HUES6 (cell line): ENCODE results near the gene GUCY1A1.

Source experiments
- H3K27ac ChIP-seq: 2 replicates; pipeline ENCODE4 v1.7.0; 2013; ENCODE audit warnings: low read depth, mild to moderate bottlenecking, low read length, inconsistent platforms
- H3K27me3 ChIP-seq: 2 replicates; pipeline ENCODE4 v1.6.1; 2013; ENCODE audit warnings: low read length; ENCODE audit not compliant: control insufficient read depth, insufficient read depth
- H3K36me3 ChIP-seq: 2 replicates; pipeline ENCODE4 v1.6.1; 2013; ENCODE audit warnings: low read length; ENCODE audit not compliant: control insufficient read depth, insufficient read depth
- H3K4me1 ChIP-seq: 2 replicates; pipeline ENCODE4 v1.6.1; 2013; ENCODE audit warnings: low read length; ENCODE audit not compliant: control insufficient read depth, insufficient read depth
- H3K4me3 ChIP-seq: 2 replicates; pipeline ENCODE4 v1.5.1; 2013; ENCODE audit warnings: low read depth, low read length
- H3K9ac ChIP-seq: one replicate; pipeline ENCODE4 v1.6.1; 2013; ENCODE audit warnings: mild to moderate bottlenecking, low read length
- H3K9me3 ChIP-seq: 2 replicates; pipeline ENCODE4 v1.6.1; 2013; ENCODE audit warnings: low read depth, low read length; ENCODE audit not compliant: control insufficient read depth, insufficient read depth

The GUCY1A1 gene

GRCh38 chr4:155694100-155694785 is 27.6 kb downstream of the GUCY1A1 start:
- H3K36me3 ChIP-seq, result no peaks in the 10 kb centered on the region
- no peak overlapping the region for H3K27ac ChIP-seq
- no peaks in the 10 kb centered on the region for H3K4me1 ChIP-seq

GRCh38 chr4:155696226-155696625 is 29.6 kb downstream of the GUCY1A1 start:
- no peaks in the 10 kb centered on the region for H3K36me3 ChIP-seq
- no peaks in the 10 kb centered on the region for H3K9me3 ChIP-seq

More at GRCh38 chr4:155694100-155694785, 27.6 kb downstream of the GUCY1A1 start:
- Histone ChIP-seq H3K9me3 (no peaks in the 10 kb centered on the region), H3K27me3 (peaks cover 2% of the 10 kb centered on the region; the same call in 1 of the 2 replicates), H3K4me3 (no peak overlapping the region), H3K9ac (no peak overlapping the region)

GRCh38 chr4:155696726-155697125 is 30.1 kb downstream of the GUCY1A1 start:
- no peaks in the 10 kb centered on the region for H3K36me3 ChIP-seq
- no peaks in the 10 kb centered on the region for H3K9me3 ChIP-seq
- no peak overlapping the region for H3K9ac ChIP-seq
- H3K27ac ChIP-seq, result no peak overlapping the region
- H3K27me3 ChIP-seq, result peaks cover 2% of the 10 kb centered on the region; the same call in 1 of the 2 replicates
- no peak overlapping the region for H3K4me3 ChIP-seq
- H3K4me1 ChIP-seq, result no peaks in the 10 kb centered on the region

More at GRCh38 chr4:155696226-155696625, 29.6 kb downstream of the GUCY1A1 start:
- Histone ChIP-seq H3K4me1 (no peaks in the 10 kb centered on the region), H3K9ac (no peak overlapping the region), H3K4me3 (no peak overlapping the region), H3K27me3 (peaks cover 2% of the 10 kb centered on the region; the same call in 1 of the 2 replicates), H3K27ac (no peak overlapping the region)

- H3K27ac ChIP-seq, result no peak overlapping the region
- H3K36me3 ChIP-seq, result no peaks in the 10 kb centered on the region
- H3K4me3 ChIP-seq, result no peak overlapping the region
- H3K9me3 ChIP-seq, result no peaks in the 10 kb centered on the region
- H3K4me1 ChIP-seq, result no peaks in the 10 kb centered on the region
- peaks cover 2% of the 10 kb centered on the region; the same call in 1 of the 2 replicates for H3K27me3 ChIP-seq
- H3K9ac ChIP-seq, result no peak overlapping the region
These were observed 35.2 kb downstream of the GUCY1A1 start for GRCh38 chr4:155701827-155702226.

- no peaks in the 10 kb centered on the region for H3K36me3 ChIP-seq
- no peak overlapping the region for H3K9ac ChIP-seq
- no peaks in the 10 kb centered on the region for H3K4me1 ChIP-seq
- H3K27me3 ChIP-seq, result no peaks in the 10 kb centered on the region
- H3K27ac ChIP-seq, result no peak overlapping the region
- H3K4me3 ChIP-seq, result no peak overlapping the region
- no peaks in the 10 kb centered on the region for H3K9me3 ChIP-seq
These were observed 37.0 kb downstream of the GUCY1A1 start for GRCh38 chr4:155703486-155704247.

- no peak overlapping the region for H3K27ac ChIP-seq
- no peak overlapping the region for H3K4me3 ChIP-seq
- no peaks in the 10 kb centered on the region for H3K4me1 ChIP-seq
- H3K27me3 ChIP-seq, result no peaks in the 10 kb centered on the region
- no peak overlapping the region for H3K9ac ChIP-seq
- H3K36me3 ChIP-seq, result no peaks in the 10 kb centered on the region
- no peaks in the 10 kb centered on the region for H3K9me3 ChIP-seq
These were observed 38.3 kb downstream of the GUCY1A1 start for GRCh38 chr4:155704841-155705404.

- H3K4me3 ChIP-seq, result no peak overlapping the region
- no peaks in the 10 kb centered on the region for H3K4me1 ChIP-seq
- H3K36me3 ChIP-seq, result no peaks in the 10 kb centered on the region
- H3K9me3 ChIP-seq, result no peaks in the 10 kb centered on the region
- no peak overlapping the region for H3K27ac ChIP-seq
- H3K27me3 ChIP-seq, result no peaks in the 10 kb centered on the region
- no peak overlapping the region for H3K9ac ChIP-seq
These were observed 39.0 kb downstream of the GUCY1A1 start for GRCh38 chr4:155705664-155706063.

GRCh38 chr4:155706147-155706546 is 39.5 kb downstream of the GUCY1A1 start:
- H3K27ac ChIP-seq, result no peak overlapping the region
- H3K9ac ChIP-seq, result no peak overlapping the region
- no peaks in the 10 kb centered on the region for H3K27me3 ChIP-seq
- H3K4me1 ChIP-seq, result no peaks in the 10 kb centered on the region
- H3K9me3 ChIP-seq, result no peaks in the 10 kb centered on the region
- no peak overlapping the region for H3K4me3 ChIP-seq
- no peaks in the 10 kb centered on the region for H3K36me3 ChIP-seq

- Histone ChIP-seq H3K4me3 (no peak overlapping the region), H3K9me3 (no peaks in the 10 kb centered on the region), H3K27ac (no peak overlapping the region), H3K9ac (no peak overlapping the region), H3K4me1 (no peaks in the 10 kb centered on the region), H3K36me3 (no peaks in the 10 kb centered on the region), H3K27me3 (no peaks in the 10 kb centered on the region)
These were observed 40.6 kb downstream of the GUCY1A1 start for GRCh38 chr4:155707251-155707650.

GRCh38 chr4:155708782-155709181 is 42.1 kb downstream of the GUCY1A1 start:
- Histone ChIP-seq H3K27ac (no peak overlapping the region), H3K9ac (no peak overlapping the region), H3K36me3 (no peaks in the 10 kb centered on the region), H3K27me3 (no peaks in the 10 kb centered on the region), H3K4me1 (no peaks in the 10 kb centered on the region), H3K9me3 (no peaks in the 10 kb centered on the region), H3K4me3 (no peak overlapping the region)

- no peaks in the 10 kb centered on the region for H3K4me1 ChIP-seq
- H3K36me3 ChIP-seq, result no peaks in the 10 kb centered on the region
- H3K27me3 ChIP-seq, result no peaks in the 10 kb centered on the region
- H3K27ac ChIP-seq, result no peak overlapping the region
- no peaks in the 10 kb centered on the region for H3K9me3 ChIP-seq
- H3K4me3 ChIP-seq, result no peak overlapping the region
- no peak overlapping the region for H3K9ac ChIP-seq
These were observed 43.3 kb downstream of the GUCY1A1 start for GRCh38 chr4:155709918-155710317.
